Testis (tissue), 2 donors: ENCODE results near the gene MYADM.

Experiments
- POLR2A ChIP-seq: fragments of 450-650 bp; IDR thresholded peaks from one replicate; pipeline ENCODE4 v1.6.1; 2017; ENCODE audit warnings: antibody characterized with exemption, mild to moderate bottlenecking, moderate library complexity
- TF ChIP-seq, protein P1 (sequence below), 3 experiments: fragments of 450-650 bp in 2 of 3; fragments of 200-600 bp in 1 of 3; sonication (generic) in 1 of 3; IDR thresholded peaks; one replicate each; pipeline ENCODE4 v1.5.1; 2016 to 2019; ENCODE audit warnings: antibody characterized with exemption in 3 of 3, mild to moderate bottlenecking in 2 of 3, moderate library complexity in 1 of 3

DNA sequence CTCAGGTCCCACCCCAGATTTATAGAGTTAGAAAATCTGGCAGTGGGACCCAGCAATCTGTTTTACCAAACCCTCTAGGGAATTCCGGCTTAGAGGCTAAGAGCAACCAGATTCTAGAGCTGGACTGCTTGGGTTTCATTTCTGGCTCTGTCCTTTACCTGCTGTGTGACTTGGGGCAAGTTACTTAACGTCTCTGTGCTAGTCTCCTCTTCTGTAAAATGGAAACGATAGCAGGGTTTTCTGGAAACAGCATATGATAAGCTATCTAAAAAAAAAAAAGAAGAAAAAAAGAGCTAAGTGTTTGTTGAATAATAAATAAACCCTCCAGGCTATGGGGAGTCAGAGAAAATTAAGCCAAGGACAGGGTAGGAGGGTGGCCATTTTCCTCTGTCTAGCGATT, 29.8 kb downstream of the MYADM start:
- TF ChIP-seq, protein P1, sequence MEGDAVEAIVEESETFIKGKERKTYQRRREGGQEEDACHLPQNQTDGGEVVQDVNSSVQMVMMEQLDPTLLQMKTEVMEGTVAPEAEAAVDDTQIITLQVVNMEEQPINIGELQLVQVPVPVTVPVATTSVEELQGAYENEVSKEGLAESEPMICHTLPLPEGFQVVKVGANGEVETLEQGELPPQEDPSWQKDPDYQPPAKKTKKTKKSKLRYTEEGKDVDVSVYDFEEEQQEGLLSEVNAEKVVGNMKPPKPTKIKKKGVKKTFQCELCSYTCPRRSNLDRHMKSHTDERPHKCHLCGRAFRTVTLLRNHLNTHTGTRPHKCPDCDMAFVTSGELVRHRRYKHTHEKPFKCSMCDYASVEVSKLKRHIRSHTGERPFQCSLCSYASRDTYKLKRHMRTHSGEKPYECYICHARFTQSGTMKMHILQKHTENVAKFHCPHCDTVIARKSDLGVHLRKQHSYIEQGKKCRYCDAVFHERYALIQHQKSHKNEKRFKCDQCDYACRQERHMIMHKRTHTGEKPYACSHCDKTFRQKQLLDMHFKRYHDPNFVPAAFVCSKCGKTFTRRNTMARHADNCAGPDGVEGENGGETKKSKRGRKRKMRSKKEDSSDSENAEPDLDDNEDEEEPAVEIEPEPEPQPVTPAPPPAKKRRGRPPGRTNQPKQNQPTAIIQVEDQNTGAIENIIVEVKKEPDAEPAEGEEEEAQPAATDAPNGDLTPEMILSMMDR (IDR thresholded peaks at IDR 0.05): no peak
- no peak for TF ChIP-seq POLR2A
